Measurements from ENCODE around the gene SNX33.

- TF ChIP-seq POLR2A (IDR thresholded peaks at IDR 0.05) (no peak), CTCF (IDR thresholded peaks at IDR 0.05) (no peak)
These were observed 36.9 kb downstream of the SNX33 start for GRCh38 chr15:75684648-75685047.

All from adrenal gland (tissue), 5 donors.